ENCODE measurements around the gene TMEM132A. TPM values are rescaled to one million over a fixed set of nuclear protein-coding genes. Genes with fewer than 3 reads are reported as not detected.
A peak's percentile ranks its signal among the peaks of the same experiment; 100 is the strongest.

TMEM132A gene
- total and polyA plus RNA-seq, 10 of the 15 experiments (the other 5 are each of a cell fraction or from before 2014, with no cell fraction given): 0.16 to 25.0 (median 4.3) TPM

DNA sequence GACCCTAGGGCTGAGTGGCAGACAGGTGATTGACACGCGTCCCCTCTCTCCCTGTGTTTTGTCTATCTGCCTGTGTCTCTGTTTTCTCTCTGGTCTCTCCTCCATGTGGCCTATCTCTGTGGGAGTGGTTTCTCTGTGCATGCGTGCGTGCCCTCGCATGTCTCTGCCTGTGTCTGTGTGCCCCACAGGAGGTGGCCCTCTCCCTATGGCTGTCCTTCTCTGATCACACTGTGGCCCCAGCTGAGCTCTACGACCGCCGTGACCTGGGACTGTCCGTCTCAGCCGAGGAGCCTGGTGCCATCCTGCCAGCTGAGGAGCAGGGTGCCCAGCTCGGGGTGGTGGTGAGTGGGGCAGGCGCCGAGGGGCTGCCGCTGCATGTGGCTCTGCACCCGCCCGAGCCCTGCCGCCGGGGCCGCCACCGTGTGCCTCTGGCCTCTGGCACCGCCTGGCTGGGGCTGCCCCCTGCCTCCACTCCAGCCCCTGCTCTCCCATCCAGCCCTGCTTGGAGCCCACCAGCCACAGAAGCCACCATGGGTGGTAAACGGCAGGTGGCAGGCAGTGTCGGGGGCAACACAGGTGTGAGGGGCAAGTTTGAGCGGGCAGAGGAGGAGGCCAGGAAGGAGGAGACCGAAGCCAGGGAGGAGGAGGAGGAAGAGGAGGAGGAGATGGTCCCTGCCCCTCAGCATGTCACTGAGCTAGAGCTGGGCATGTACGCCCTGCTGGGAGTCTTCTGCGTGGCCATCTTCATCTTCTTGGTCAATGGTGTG is 11.6 kb downstream of the TMEM132A start (continued):
- TF ChIP-seq SKIL (IDR thresholded peaks at IDR 0.05; ENCODE audit: low read depth, poor library complexity, severe bottlenecking): no peak
- no peak for TF ChIP-seq MYC (IDR thresholded peaks at IDR 0.05; ENCODE audit: insufficient read depth, insufficient read length, insufficient replicate concordance, low read length, severe bottlenecking)
- TF ChIP-seq TAF1 (IDR thresholded peaks at IDR 0.05; ENCODE audit: borderline replicate concordance, low read depth, low read length): no peak
- TF ChIP-seq, protein P1, sequence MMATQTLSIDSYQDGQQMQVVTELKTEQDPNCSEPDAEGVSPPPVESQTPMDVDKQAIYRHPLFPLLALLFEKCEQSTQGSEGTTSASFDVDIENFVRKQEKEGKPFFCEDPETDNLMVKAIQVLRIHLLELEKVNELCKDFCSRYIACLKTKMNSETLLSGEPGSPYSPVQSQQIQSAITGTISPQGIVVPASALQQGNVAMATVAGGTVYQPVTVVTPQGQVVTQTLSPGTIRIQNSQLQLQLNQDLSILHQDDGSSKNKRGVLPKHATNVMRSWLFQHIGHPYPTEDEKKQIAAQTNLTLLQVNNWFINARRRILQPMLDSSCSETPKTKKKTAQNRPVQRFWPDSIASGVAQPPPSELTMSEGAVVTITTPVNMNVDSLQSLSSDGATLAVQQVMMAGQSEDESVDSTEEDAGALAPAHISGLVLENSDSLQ (IDR thresholded peaks at IDR 0.05): peak; percentile 55
- no peak for TF ChIP-seq BRCA1 (IDR thresholded peaks at IDR 0.05; ENCODE audit: low read depth, low read length)
- no peak for TF ChIP-seq KLF5 (IDR thresholded peaks at IDR 0.05; ENCODE audit: partially characterized antibody)
- no peak for TF ChIP-seq RAD51 (IDR thresholded peaks at IDR 0.05)
- no peak for TF ChIP-seq ATF2 (IDR thresholded peaks at IDR 0.05; ENCODE audit: low read length)
- TF ChIP-seq, protein P2, sequence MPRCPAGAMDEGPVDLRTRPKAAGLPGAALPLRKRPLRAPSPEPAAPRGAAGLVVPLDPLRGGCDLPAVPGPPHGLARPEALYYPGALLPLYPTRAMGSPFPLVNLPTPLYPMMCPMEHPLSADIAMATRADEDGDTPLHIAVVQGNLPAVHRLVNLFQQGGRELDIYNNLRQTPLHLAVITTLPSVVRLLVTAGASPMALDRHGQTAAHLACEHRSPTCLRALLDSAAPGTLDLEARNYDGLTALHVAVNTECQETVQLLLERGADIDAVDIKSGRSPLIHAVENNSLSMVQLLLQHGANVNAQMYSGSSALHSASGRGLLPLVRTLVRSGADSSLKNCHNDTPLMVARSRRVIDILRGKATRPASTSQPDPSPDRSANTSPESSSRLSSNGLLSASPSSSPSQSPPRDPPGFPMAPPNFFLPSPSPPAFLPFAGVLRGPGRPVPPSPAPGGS (IDR thresholded peaks at IDR 0.05; ENCODE audit: borderline replicate concordance, insufficient read depth, low read depth, low read length, poor library complexity, severe bottlenecking): no peak
- TF ChIP-seq SMARCA5 (IDR thresholded peaks at IDR 0.05): no peak
- TF ChIP-seq SIN3A (IDR thresholded peaks at IDR 0.05; ENCODE audit: low read depth, low read length): no peak
- TF ChIP-seq HDAC2 (IDR thresholded peaks at IDR 0.05): no peak
- TF ChIP-seq ZNF384 (IDR thresholded peaks at IDR 0.05; ENCODE audit: borderline replicate concordance, low read depth, low read length): no peak
- TF ChIP-seq IKZF2 (IDR thresholded peaks at IDR 0.05): no peak
- TF ChIP-seq SMAD5 (IDR thresholded peaks at IDR 0.05; ENCODE audit: low read depth): peak; percentile 43; the same call in 1 of the 2 replicates
- TF ChIP-seq ZNF24 (IDR thresholded peaks at IDR 0.05): no peak
- no peak for TF ChIP-seq PRDM15 (CRISPR knock-in tag; IDR thresholded peaks at IDR 0.05)
- no peak for TF ChIP-seq SREBF2 (IDR thresholded peaks at IDR 0.05; ENCODE audit: low read length)
- no peak for TF ChIP-seq NFYA (IDR thresholded peaks at IDR 0.05; ENCODE audit: borderline replicate concordance, low read depth, low read length)
- no peak for TF ChIP-seq MTA2 (IDR thresholded peaks at IDR 0.05; ENCODE audit: low read depth)
